Endothelial cell of umbilical vein (primary cell): ENCODE measurements around the gene SYNPO2. TPM values are rescaled to one million over a fixed set of nuclear protein-coding genes. Genes with fewer than 3 reads are reported as not detected.

Source experiments
- BruUV-seq: library from RNA; stranded (reverse); fragments of 400-500 nt; replicated peaks from 2 replicates; lab custom pipeline; 2021; lab: Mats Ljungman, UMichigan
- CTCF ChIA-PET: fragments of 300-600, 350-600 bp; sonication (Branson Sonifier 250); formaldehyde crosslinking; loops from one replicate; lab custom pipeline; 2021; ENCODE audit warnings: antibody characterized with exemption, inconsistent platforms; lab: Charles Lee
- POLR2A ChIA-PET: fragments of 300-600, 350-600 bp; sonication (Branson Sonifier 250); formaldehyde crosslinking; loops from one replicate; lab custom pipeline; 2021; ENCODE audit warnings: antibody characterized with exemption, inconsistent platforms; lab: Charles Lee
- DNase-seq: peaks from one replicate; pipeline ENCODE4 v3.0.0-alpha.2; 2011; ENCODE audit warnings: low read depth, low spot score
- FAIRE-seq: peaks from 2 replicates; lab custom pipeline; 2011; peaks lifted over from hg19 to GRCh38; lab: Jason Lieb, UNC
- H2AFZ ChIP-seq: 2 replicates; pipeline ENCODE4 v1.6.0; 2012; ENCODE audit warnings: low read depth, low read length, control low read depth, inconsistent platforms
- H3K27ac ChIP-seq: 2 replicates; pipeline ENCODE4 v1.5.1; 2011; ENCODE audit warnings: low read depth, mild to moderate bottlenecking, control low read depth, low read length, moderate library complexity; ENCODE audit not compliant: insufficient read depth
- H3K27me3 ChIP-seq, 2 experiments: 2 replicates each; pipeline versions ENCODE4 v1.6.0 to v1.6.1; 2011; ENCODE audit warnings: low read length in 2 of 2, mixed read lengths in 1 of 2; ENCODE audit not compliant: control insufficient read depth in 2 of 2, insufficient read depth in 2 of 2
- H3K36me3 ChIP-seq, 2 experiments: 2 replicates in 1 of 2; 3 replicates in 1 of 2; pipeline ENCODE4 v1.5.1; 2011; ENCODE audit warnings: low read length in 2 of 2, mild to moderate bottlenecking in 1 of 2, moderate library complexity in 1 of 2; ENCODE audit not compliant: control insufficient read depth in 2 of 2, insufficient read depth in 2 of 2; ENCODE audit errors: extremely low read depth in 1 of 2
- H3K4me1 ChIP-seq: 3 replicates; pipeline ENCODE4 v1.5.1; 2011; ENCODE audit warnings: mild to moderate bottlenecking, low read length; ENCODE audit not compliant: control insufficient read depth, insufficient read depth; ENCODE audit errors: extremely low read depth
- H3K4me2 ChIP-seq: 2 replicates; pipeline ENCODE4 v1.6.1; 2011; ENCODE audit warnings: low read length, control low read depth, mixed read lengths; ENCODE audit not compliant: insufficient read depth
- H3K4me3 ChIP-seq, 3 experiments: fragments of 200-600 bp in 1 of 3; sonication (generic), shearing (Covaris generic) in 1 of 3; replicated peaks in 1 of 3; 2 replicates each; pipeline ENCODE4 v1.5.1; 2011 to 2016; ENCODE audit warnings: control low read depth in 3 of 3, low read length in 3 of 3, mild to moderate bottlenecking in 2 of 3, inconsistent platforms in 1 of 3, low read depth in 1 of 3, moderate library complexity in 1 of 3; ENCODE audit not compliant: insufficient read depth in 1 of 3
- H3K79me2 ChIP-seq: 2 replicates; pipeline ENCODE4 v1.6.0; 2012; ENCODE audit warnings: low read length, inconsistent platforms; ENCODE audit not compliant: control insufficient read depth, insufficient read depth
- H3K9ac ChIP-seq: replicated peaks from 2 replicates; pipeline ENCODE3; 2011; ENCODE audit warnings: low read length, control low read depth; ENCODE audit not compliant: insufficient read depth; ENCODE audit errors: extremely low read depth
- H3K9me1 ChIP-seq: replicated peaks from 3 replicates; pipeline ENCODE4 v1.6.0; 2011; ENCODE audit warnings: mild to moderate bottlenecking, low read length; ENCODE audit not compliant: control insufficient read depth, insufficient read depth; ENCODE audit errors: extremely low read depth
- H3K9me3 ChIP-seq: replicated peaks from 2 replicates; pipeline ENCODE4 v1.5.1; 2012; ENCODE audit warnings: low read length, inconsistent platforms; ENCODE audit not compliant: control insufficient read depth, insufficient read depth
- H4K20me1 ChIP-seq: replicated peaks from 2 replicates; pipeline ENCODE3; 2011; ENCODE audit warnings: mild to moderate bottlenecking, low read length; ENCODE audit not compliant: control insufficient read depth, insufficient read depth; ENCODE audit errors: extremely low read depth
- CTCF ChIP-seq, 2 donors: IDR thresholded peaks; 1 replicate in 1 of 2; 2 replicates in 1 of 2; pipeline ENCODE4 v1.5.1; 2011; ENCODE audit warnings: low read length in 2 of 2, mild to moderate bottlenecking in 2 of 2, moderate library complexity in 2 of 2, control low read depth in 1 of 2, inconsistent platforms in 1 of 2, low read depth in 1 of 2; ENCODE audit not compliant: insufficient read depth in 1 of 2; ENCODE audit errors: extremely low read depth in 1 of 2
- EZH2 ChIP-seq: IDR thresholded peaks from 2 replicates; pipeline ENCODE4 v1.6.1; 2012; ENCODE audit warnings: borderline replicate concordance, low read depth, mild to moderate bottlenecking, moderate library complexity, low read length, inconsistent platforms; ENCODE audit not compliant: severe bottlenecking
- FOS ChIP-seq: IDR thresholded peaks from 2 replicates; pipeline ENCODE4 v1.6.1; 2011; ENCODE audit warnings: mild to moderate bottlenecking, low read length, moderate library complexity, borderline replicate concordance; ENCODE audit not compliant: insufficient read depth
- GATA2 ChIP-seq: IDR thresholded peaks from 2 replicates; pipeline ENCODE4 v1.7.0; 2011; ENCODE audit warnings: low read depth, mild to moderate bottlenecking, moderate library complexity, mixed read lengths, low read length; ENCODE audit not compliant: insufficient read length, insufficient read depth
- JUN ChIP-seq: IDR thresholded peaks from 2 replicates; pipeline ENCODE4 v1.6.1; 2011; ENCODE audit warnings: borderline replicate concordance, low read depth; ENCODE audit not compliant: insufficient read length, insufficient read depth
- MYC ChIP-seq: IDR thresholded peaks from one replicate; pipeline ENCODE4 v1.6.1; 2011; ENCODE audit warnings: mild to moderate bottlenecking, low read depth, low read length
- POLR2A ChIP-seq: IDR thresholded peaks from 2 replicates; pipeline ENCODE4 v1.6.1; 2012; ENCODE audit warnings: low read depth, mild to moderate bottlenecking, control low read depth, low read length
- POLR2AphosphoS5 ChIP-seq: IDR thresholded peaks from 2 replicates; pipeline ENCODE4 v1.6.1; 2012; ENCODE audit warnings: low read depth, mild to moderate bottlenecking, control low read depth, low read length, moderate library complexity; ENCODE audit not compliant: insufficient read depth
- dilution Hi-C: fragments of 300-500 bp; cut with MboI; formaldehyde crosslinking; loops from one replicate; pipeline ENCODE4 v1.15.0; 2019; ENCODE audit warnings: low sequenced_read_pairs; ENCODE audit not compliant: extremely low pct_ligation_motif_present
- intact Hi-C: fragments of 100-400 bp; cut with micrococcal nuclease; formaldehyde crosslinking; loops from one replicate; pipeline ENCODE4 v1.10.0; 2022
- polyA plus RNA-seq, 4 experiments: library from polyadenylated mRNA; depleted of rRNA in 3 of 4; stranded (reverse) in 3 of 4; unstranded in 1 of 4; fragments of >200 nt; gene quantifications; 2 replicates each; pipeline versions ENCODE4 v1.2.1 to v1.2.3, GENCODE V29; 2011 to 2012; ENCODE audit warnings: missing spikeins in 1 of 4
- total RNA-seq: library from RNA; stranded (reverse); gene quantifications from 2 replicates; pipeline ENCODE4 v1.2.3, GENCODE V29; 2021
- TF ChIP-seq, protein P1 (sequence below): IDR thresholded peaks from 2 replicates; pipeline ENCODE4 v1.6.1; 2011; ENCODE audit not compliant: insufficient read depth, insufficient read length

SYNPO2 gene
- total and polyA plus RNA-seq, 2 donors (not counting 3 experiments of a cell fraction or from before 2014, with no cell fraction given), result 0.06 to 0.13 TPM

DNA sequence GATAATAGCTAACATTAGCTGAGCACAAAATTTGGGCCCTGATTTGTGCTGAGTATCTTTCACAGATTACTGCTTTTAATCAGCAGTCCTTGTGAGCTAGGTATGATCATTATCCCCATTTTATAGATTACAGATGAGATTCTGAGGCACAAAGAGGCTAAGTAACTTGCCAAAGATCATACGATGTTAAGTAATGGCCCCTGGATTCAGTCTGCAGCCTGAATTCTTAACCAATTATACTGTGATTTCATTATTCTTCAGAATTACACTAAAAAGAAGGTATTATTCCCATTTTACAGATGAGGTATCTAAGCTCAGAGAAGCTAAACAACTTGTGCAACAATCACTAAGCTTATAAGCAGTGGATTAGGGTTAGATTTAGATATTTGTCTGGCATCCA, 149.1 kb downstream of the SYNPO2 start:
- H3K4me1 ChIP-seq, result peaks cover 11% of the 10 kb centered on the region
- no peaks in the 10 kb centered on the region for H3K79me2 ChIP-seq
- dilution Hi-C loops (no loop called here), intact Hi-C loops (no loop called here)
- H4K20me1 ChIP-seq, result no peaks in the 10 kb centered on the region
- DNase-seq, result no peak
- no peaks in the 10 kb centered on the region for H3K36me3 ChIP-seq
- H3K4me3 ChIP-seq, result no peak overlapping the region
- H3K27me3 ChIP-seq, result peaks cover 6 to 9% of the 10 kb centered on the region in 2 experiments
- BruUV-seq, result no TSS peak
- H3K9me3 ChIP-seq, result no peaks in the 10 kb centered on the region
- TF ChIP-seq MYC (no peak), POLR2AphosphoS5 (no peak), EZH2 (no peak), JUN (no peak), FOS (no peak), GATA2 (no peak), CTCF (IDR thresholded peaks at IDR 0.05; ENCODE audit: extremely low read depth in 1 of 2, insufficient read depth in 1 of 2, low read depth in 1 of 2, low read length in 2 of 2) (no peak), POLR2A (no peak)
- TF ChIP-seq, protein P1, sequence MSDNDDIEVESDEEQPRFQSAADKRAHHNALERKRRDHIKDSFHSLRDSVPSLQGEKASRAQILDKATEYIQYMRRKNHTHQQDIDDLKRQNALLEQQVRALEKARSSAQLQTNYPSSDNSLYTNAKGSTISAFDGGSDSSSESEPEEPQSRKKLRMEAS, result no peak
- H3K9ac ChIP-seq, result no peak overlapping the region
- CTCF ChIA-PET, result interaction anchor here (1.0 kb wide), 1 partner anchor 271 kb away, joined by 3 read pairs; no protein-coding TSS in a partner anchor
- H3K27ac ChIP-seq, result no peak overlapping the region
- no peak overlapping the region for H2AFZ ChIP-seq
- POLR2A ChIA-PET, result no interaction called here
- FAIRE-seq, result no peak
- H3K4me2 ChIP-seq, result no peak overlapping the region
- H3K9me1 ChIP-seq, result no peaks in the 10 kb centered on the region
